H4 (cell line): ENCODE data around the gene NKAP. TPM values are rescaled to one million over a fixed set of nuclear protein-coding genes. Genes with fewer than 3 reads are reported as not detected.
"Not testable (repeated sequence)": the region's sequence is repeated elsewhere in the genome, so short reads cannot be mapped to it uniquely, and the experiment has no call there.

Experiments used
- DNase-seq: peaks from one replicate; pipeline ENCODE4 v3.0.0-alpha.2; 2015; ENCODE audit warnings: low spot score
- total RNA-seq: library from RNA; depleted of rRNA; stranded (reverse); fragments of >200 nt; shearing (Covaris generic); gene quantifications from 2 replicates; pipeline ENCODE4 v1.2.3, GENCODE V29; 2014; rRNA removed

NKAP gene
- 3.1 and 3.5 TPM in 2 replicates for total RNA-seq

DNA sequence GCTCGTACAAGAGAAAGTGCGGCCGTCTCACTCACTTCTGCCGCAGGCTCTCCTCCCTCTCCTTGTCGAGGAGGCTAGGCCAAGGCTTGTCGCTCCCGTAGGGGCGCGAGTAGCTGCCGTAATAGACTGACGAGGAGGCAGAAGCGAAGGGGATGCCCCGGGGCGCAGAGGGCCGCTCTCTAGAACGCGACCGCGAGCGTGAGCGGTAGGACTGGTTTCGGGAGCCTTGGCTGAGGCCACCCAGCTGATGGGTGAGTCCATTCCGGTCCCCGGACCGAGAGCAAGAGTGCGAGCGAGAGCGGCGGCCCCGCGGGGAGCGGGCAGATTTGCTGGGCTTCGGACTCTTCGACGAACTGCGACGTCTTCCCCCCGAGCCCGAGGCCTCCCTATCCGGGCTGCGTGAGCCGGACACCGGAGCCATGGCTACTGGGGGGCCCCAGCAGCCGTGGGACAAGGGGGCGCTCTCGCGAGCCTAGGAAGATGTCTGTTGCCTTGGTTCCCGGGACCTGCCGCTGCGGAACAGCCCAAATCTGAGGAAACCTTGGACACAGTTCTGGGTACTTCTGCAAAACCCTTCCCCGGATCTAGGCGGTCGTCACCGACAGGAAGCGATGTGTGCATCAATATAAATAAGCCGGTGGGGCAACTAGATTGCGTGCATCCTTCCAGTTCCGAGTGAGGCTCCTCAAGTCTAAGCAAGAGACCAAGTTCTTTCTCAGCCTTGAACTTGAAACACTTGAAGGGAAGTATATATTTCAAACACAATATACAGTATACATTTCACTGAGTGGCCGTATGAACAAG, at the start of gene NKAP:
Gene NKAP (minus strand): TSS at position 567 of the 804 bp plus-strand sequence. CDS start 146 bp downstream, at position 421.
- peak; percentile 85 for DNase-seq

- DNase-seq = no peak
Measured at GRCh38 chrX:119991005-119991787, 47.6 kb upstream of the NKAP start.

DNA sequence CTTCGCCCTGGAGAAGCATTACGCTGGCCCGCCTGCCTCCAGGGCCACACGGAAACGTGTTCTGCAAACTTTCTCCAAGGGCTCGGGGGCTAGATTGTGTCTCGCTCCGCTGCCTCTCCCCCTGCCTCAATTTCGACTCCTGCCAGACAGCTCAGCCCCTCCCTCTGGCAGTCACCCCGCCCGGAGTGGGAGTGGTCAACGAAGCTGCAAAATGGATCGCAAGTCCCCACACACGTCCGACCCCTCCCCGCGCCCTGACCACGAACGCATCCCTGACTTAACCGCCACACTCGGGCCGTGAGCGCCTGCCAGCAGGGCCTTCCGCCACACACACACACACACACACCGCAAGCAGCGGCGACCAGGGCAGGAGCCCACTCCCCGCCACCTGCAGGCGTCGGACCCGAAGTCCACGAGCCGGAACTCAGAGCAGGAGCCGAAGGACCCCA, 47.0 kb upstream of the NKAP start:
- no peak for DNase-seq

- no peak for DNase-seq
Measured at GRCh38 chrX:119989905-119990555, 46.5 kb upstream of the NKAP start.

- no peak for DNase-seq
Measured at GRCh38 chrX:119986203-119986602, 42.7 kb upstream of the NKAP start.

GRCh38 chrX:119984652-119985051, 41.1 kb upstream of the NKAP start:
- no peak for DNase-seq

- no peak for DNase-seq
Measured at GRCh38 chrX:119983494-119983893, 39.9 kb upstream of the NKAP start.

GRCh38 chrX:119982145-119982544, 38.6 kb upstream of the NKAP start:
- DNase-seq = no peak

GRCh38 chrX:119981286-119982070, 37.9 kb upstream of the NKAP start:
- DNase-seq = peak; percentile 39

GRCh38 chrX:119977172-119977571, 33.6 kb upstream of the NKAP start:
- not testable (repeated sequence) for DNase-seq

GRCh38 chrX:119971184-119971583, 27.6 kb upstream of the NKAP start:
- no peak for DNase-seq

DNA sequence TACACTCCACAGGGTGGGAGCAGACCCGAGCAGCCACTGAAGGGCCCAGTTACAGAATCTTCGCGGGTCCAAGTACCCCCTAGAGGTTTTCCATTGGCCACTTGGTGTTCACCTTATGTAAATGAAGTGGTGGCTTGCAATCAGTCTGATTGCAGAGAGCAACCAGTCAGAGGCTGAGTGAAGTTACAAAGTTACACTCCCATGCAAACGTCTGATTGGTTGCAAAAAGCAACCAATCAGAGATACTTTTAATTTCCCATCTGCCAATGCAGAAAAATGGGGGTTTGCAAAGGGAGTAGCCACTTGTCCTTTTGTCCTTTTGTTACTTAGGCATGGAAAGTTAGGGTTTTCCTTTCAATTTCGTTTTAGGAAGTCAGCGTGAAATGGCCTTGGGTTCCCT, 27.0 kb upstream of the NKAP start:
- DNase-seq = no peak

DNA sequence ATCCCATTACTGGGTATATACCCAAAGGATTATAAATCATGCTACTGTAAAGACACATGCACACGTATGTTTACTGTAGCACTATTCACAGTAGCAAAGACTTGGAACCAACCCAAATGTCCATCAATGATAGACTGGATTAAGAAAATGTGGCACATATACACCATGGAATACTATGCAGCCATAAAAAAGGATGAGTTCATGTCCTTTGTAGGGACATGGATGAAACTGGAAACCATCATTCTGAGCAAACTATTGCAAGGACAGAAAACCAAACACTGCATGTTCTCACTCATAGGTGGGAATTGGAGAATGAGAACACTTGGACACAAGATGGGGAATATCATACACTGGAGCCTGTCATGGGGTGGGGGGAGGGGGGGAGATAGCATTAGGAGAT, 23.3 kb upstream of the NKAP start:
- DNase-seq = not testable (repeated sequence)

DNA sequence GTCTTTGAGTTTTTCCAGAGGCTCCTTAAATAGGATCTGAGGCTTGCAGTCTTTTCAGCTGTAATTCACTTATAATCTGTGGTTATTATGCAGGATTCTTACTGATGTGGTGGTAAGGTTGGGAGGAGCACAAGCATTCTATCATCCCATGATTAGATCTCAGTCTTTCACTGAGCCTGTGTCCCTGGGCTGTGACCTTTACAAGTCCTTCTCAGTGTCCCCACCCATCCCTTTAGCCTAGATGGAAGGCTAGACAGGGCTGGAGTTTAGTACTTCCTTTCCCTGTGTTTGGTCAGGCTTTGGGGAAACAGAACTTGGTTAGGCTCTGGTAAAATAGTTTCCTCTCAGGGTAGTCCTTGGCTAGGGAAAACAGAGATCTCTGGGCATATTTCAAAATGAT, 17.1 kb upstream of the NKAP start:
- no peak for DNase-seq

GRCh38 chrX:119955807-119956570, 12.4 kb upstream of the NKAP start:
- DNase-seq = not testable (repeated sequence)

DNA sequence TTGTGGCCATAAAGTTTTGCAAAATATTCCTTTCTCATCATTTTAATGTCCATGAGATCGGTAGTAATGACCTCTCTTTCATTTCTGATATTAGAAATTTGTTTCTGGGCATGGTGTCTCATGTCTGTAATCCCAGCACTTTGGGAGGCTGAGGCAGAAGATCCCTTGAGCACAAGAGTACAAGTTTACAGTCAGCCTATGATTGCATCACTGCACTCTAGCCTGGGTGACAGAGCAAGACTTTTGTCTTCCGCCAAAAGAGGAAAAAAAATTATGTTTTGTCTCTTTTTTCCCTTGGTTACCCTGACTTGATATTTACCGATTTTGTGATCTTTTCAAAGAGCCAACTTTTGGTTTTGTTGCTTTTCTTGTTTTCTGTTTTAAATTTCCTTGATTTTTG, 10.8 kb upstream of the NKAP start:
- DNase-seq = no peak

DNA sequence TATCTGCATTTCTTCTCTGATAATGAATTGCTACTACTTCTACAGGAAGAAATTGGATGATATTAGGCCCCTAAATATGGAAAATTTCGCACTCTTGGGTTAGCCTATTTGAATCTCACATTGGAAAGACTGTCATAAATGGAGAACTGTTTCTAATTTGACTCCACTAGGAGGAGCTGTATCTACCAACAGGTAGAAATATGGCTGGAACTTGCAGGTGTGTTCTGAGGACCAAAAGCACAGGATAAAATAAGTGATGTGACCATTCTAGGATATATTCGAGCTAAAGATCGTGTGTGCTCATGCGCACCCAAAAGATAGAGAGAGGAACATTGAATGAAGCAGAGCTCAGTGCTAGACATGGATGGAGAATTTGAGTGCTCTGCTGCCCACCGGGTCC, 4.8 kb upstream of the NKAP start:
- no peak for DNase-seq

GRCh38 chrX:119945481-119945880, 1.9 kb upstream of the NKAP start:
- no peak for DNase-seq

DNA sequence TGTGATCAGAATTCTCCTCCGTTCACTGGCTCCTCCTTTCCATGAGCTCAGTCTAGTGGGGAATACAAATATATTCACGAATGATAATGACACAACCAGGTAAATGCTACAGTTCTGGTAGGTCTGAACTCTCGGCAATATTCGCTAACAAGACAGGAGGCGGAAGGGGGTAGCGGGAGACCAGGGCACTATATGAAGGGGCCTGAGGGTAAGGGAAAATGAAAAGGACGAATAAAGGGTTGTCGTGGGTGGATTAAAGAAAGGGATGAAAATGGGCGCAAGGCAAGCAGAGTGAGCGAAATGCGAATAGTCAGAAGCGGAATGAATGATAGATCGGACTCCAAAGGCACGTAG, 743 bp downstream of the NKAP start:
- DNase-seq = no peak

- no peak for DNase-seq
Measured at GRCh38 chrX:119942173-119942819, 1.3 kb downstream of the NKAP start.
